PC-9 (cell line): ENCODE measurements around the gene ENPP6.

ENCODE experiments used
- CTCF ChIP-seq: fragments of 200-600 bp; sonication (generic); conservative IDR thresholded peaks from 2 replicates; pipeline ENCODE4 v1.6.1; 2017; ENCODE audit warnings: mixed run types, antibody characterized with exemption, mild to moderate bottlenecking, moderate library complexity
- EZH2 ChIP-seq: fragments of 200-600 bp; sonication (generic); IDR thresholded peaks from 2 replicates; pipeline ENCODE4 v1.8.0; 2017; ENCODE audit warnings: antibody characterized with exemption, low read depth

GRCh38 chr4:184165291-184165690, 52.4 kb downstream of the ENPP6 start:
- TF ChIP-seq CTCF = no peak
- no peak for TF ChIP-seq EZH2
